ENCODE results near the gene CARMIL1. TPM values are rescaled to one million over a fixed set of nuclear protein-coding genes. Genes with fewer than 3 reads are reported as not detected.

CARMIL1 gene
- total and polyA plus RNA-seq, 7 experiments from 2014 or later, result 2.2 to 12.8 (median 9.3) TPM

- no peak for ATAC-seq
- H3K4me1 Mint-ChIP-seq, result no peaks in the 10 kb centered on the region
- ChIA-PET CTCF (no interaction called here), POLR2A (no interaction called here)
- H3K4me3 Mint-ChIP-seq, result no peak overlapping the region
- no peaks in the 10 kb centered on the region for H3K27me3 ChIP-seq (ENCODE audit: control insufficient read depth in 2 of 2, insufficient read depth in 2 of 2, low read length in 2 of 2)
- no peaks in the 10 kb centered on the region for H3K9me3 ChIP-seq (ENCODE audit: control insufficient read depth in 2 of 3, low read length in 3 of 3)
- intact Hi-C loops (cut with micrococcal nuclease), result no loop called here
- no peak for DNase-seq
- peaks cover 0 to 57% (median 31%) of the 10 kb centered on the region in 5 donors for H3K36me3 Mint-ChIP-seq
- H3K27ac Mint-ChIP-seq, result no peak overlapping the region
- no peak overlapping the region for H3K27ac ChIP-seq (ENCODE audit: low read depth, low read length)
- H3K4me1 ChIP-seq (ENCODE audit: control insufficient read depth in 2 of 2, insufficient read depth in 2 of 2, low read length in 2 of 2), result no peaks in the 10 kb centered on the region
- peaks cover 0 to 14% (median 0%) of the 10 kb centered on the region in 3 experiments for H3K36me3 ChIP-seq (ENCODE audit: control insufficient read depth in 2 of 3, insufficient read depth in 3 of 3, low read length in 3 of 3)
- H3K27me3 Mint-ChIP-seq, result no peaks in the 10 kb centered on the region
- H3K9me3 Mint-ChIP-seq, result no peaks in the 10 kb centered on the region
- no peak overlapping the region for H3K4me3 ChIP-seq (ENCODE audit: low read length)
These were observed 262.1 kb downstream of the CARMIL1 start for GRCh38 chr6:25541228-25541627.

GRCh38 chr6:25542984-25543910, 264.1 kb downstream of the CARMIL1 start:
- no peak for ATAC-seq
- no peaks in the 10 kb centered on the region for H3K9me3 Mint-ChIP-seq
- H3K9me3 ChIP-seq (ENCODE audit: control insufficient read depth in 2 of 3, low read length in 3 of 3), result no peaks in the 10 kb centered on the region
- intact Hi-C loops (cut with micrococcal nuclease), result no loop called here
- H3K4me3 ChIP-seq (ENCODE audit: low read length), result no peak overlapping the region
- H3K27me3 ChIP-seq (ENCODE audit: control insufficient read depth in 2 of 2, insufficient read depth in 2 of 2, low read length in 2 of 2), result no peaks in the 10 kb centered on the region
- H3K36me3 ChIP-seq (ENCODE audit: control insufficient read depth in 2 of 3, insufficient read depth in 3 of 3, low read length in 3 of 3), result peaks cover 0 to 13% (median 0%) of the 10 kb centered on the region in 3 experiments
- peaks cover 0 to 42% (median 23%) of the 10 kb centered on the region in 5 donors for H3K36me3 Mint-ChIP-seq
- ChIA-PET POLR2A (no interaction called here), CTCF (interaction anchor here (0.8 to 1.0 kb wide), 2 partner anchors 12 to 53 kb away, joined by 4 read pairs; no protein-coding TSS in a partner anchor)
- no peak overlapping the region for H3K27ac Mint-ChIP-seq
- H3K27me3 Mint-ChIP-seq, result no peaks in the 10 kb centered on the region
- H3K4me1 Mint-ChIP-seq, result no peaks in the 10 kb centered on the region
- H3K27ac ChIP-seq (ENCODE audit: low read depth, low read length), result no peak overlapping the region
- no peak overlapping the region for H3K4me3 Mint-ChIP-seq
- no peaks in the 10 kb centered on the region for H3K4me1 ChIP-seq (ENCODE audit: control insufficient read depth in 2 of 2, insufficient read depth in 2 of 2, low read length in 2 of 2)
- DNase-seq, result no peak

- H3K9me3 ChIP-seq (ENCODE audit: control insufficient read depth in 2 of 3, low read length in 3 of 3), result no peaks in the 10 kb centered on the region
- no peak overlapping the region for H3K27ac ChIP-seq (ENCODE audit: low read depth, low read length)
- ATAC-seq (no peak), DNase-seq (no peak)
- CTCF ChIA-PET, result no interaction called here
- H3K36me3 ChIP-seq (ENCODE audit: control insufficient read depth in 2 of 3, insufficient read depth in 3 of 3, low read length in 3 of 3), result peaks cover 0 to 7% (median 0%) of the 10 kb centered on the region in 3 experiments
- H3K4me1 ChIP-seq (ENCODE audit: control insufficient read depth in 2 of 2, insufficient read depth in 2 of 2, low read length in 2 of 2), result no peaks in the 10 kb centered on the region
- Mint-ChIP-seq H3K27me3 (no peaks in the 10 kb centered on the region), H3K27ac (no peak overlapping the region), H3K4me3 (no peak overlapping the region), H3K9me3 (no peaks in the 10 kb centered on the region), H3K4me1 (no peaks in the 10 kb centered on the region), H3K36me3 (peaks cover 0 to 27% (median 15%) of the 10 kb centered on the region in 5 donors)
- intact Hi-C loops (cut with micrococcal nuclease), result no loop called here
- H3K4me3 ChIP-seq (ENCODE audit: low read length), result no peak overlapping the region
- POLR2A ChIA-PET, result no interaction called here
- no peaks in the 10 kb centered on the region for H3K27me3 ChIP-seq (ENCODE audit: control insufficient read depth in 2 of 2, insufficient read depth in 2 of 2, low read length in 2 of 2)
These were observed 265.7 kb downstream of the CARMIL1 start for GRCh38 chr6:25544833-25545232.

- ATAC-seq (no peak), DNase-seq (no peak)
- ChIA-PET POLR2A (no interaction called here), CTCF (interaction anchor here (0.6 kb wide), 1 partner anchor 9 kb away, joined by 3 read pairs; no protein-coding TSS in a partner anchor)
- intact Hi-C loops (cut with micrococcal nuclease), result no loop called here
- Mint-ChIP-seq H3K9me3 (no peaks in the 10 kb centered on the region), H3K27me3 (no peaks in the 10 kb centered on the region), H3K4me3 (no peak overlapping the region), H3K27ac (no peak overlapping the region), H3K4me1 (no peaks in the 10 kb centered on the region), H3K36me3 (peaks cover 0 to 7% (median 0%) of the 10 kb centered on the region in 5 donors)
- Histone ChIP-seq H3K27me3 (ENCODE audit: control insufficient read depth in 2 of 2, insufficient read depth in 2 of 2, low read length in 2 of 2) (no peaks in the 10 kb centered on the region), H3K9me3 (ENCODE audit: control insufficient read depth in 2 of 3, low read length in 3 of 3) (no peaks in the 10 kb centered on the region), H3K27ac (ENCODE audit: low read depth, low read length) (no peak overlapping the region), H3K4me3 (ENCODE audit: low read length) (no peak overlapping the region), H3K4me1 (ENCODE audit: control insufficient read depth in 2 of 2, insufficient read depth in 2 of 2, low read length in 2 of 2) (no peaks in the 10 kb centered on the region), H3K36me3 (ENCODE audit: control insufficient read depth in 2 of 3, insufficient read depth in 3 of 3, low read length in 3 of 3) (no peaks in the 10 kb centered on the region)
These were observed 268.6 kb downstream of the CARMIL1 start for GRCh38 chr6:25547797-25548196.

GRCh38 chr6:25548451-25548850, 269.3 kb downstream of the CARMIL1 start:
- Mint-ChIP-seq H3K27me3 (no peaks in the 10 kb centered on the region), H3K9me3 (no peaks in the 10 kb centered on the region), H3K4me1 (no peaks in the 10 kb centered on the region), H3K27ac (peak overlapping the region in 1 of 9 donors; percentile 46), H3K36me3 (peaks cover 0 to 7% (median 0%) of the 10 kb centered on the region in 5 donors), H3K4me3 (no peak overlapping the region)
- no peak overlapping the region for H3K27ac ChIP-seq (ENCODE audit: low read depth, low read length)
- DNase-seq (no peak), ATAC-seq (no peak)
- no peaks in the 10 kb centered on the region for H3K36me3 ChIP-seq (ENCODE audit: control insufficient read depth in 2 of 3, insufficient read depth in 3 of 3, low read length in 3 of 3)
- ChIA-PET POLR2A (no interaction called here), CTCF (no interaction called here)
- no peaks in the 10 kb centered on the region for H3K4me1 ChIP-seq (ENCODE audit: control insufficient read depth in 2 of 2, insufficient read depth in 2 of 2, low read length in 2 of 2)
- H3K27me3 ChIP-seq (ENCODE audit: control insufficient read depth in 2 of 2, insufficient read depth in 2 of 2, low read length in 2 of 2), result no peaks in the 10 kb centered on the region
- H3K4me3 ChIP-seq (ENCODE audit: low read length), result no peak overlapping the region
- H3K9me3 ChIP-seq (ENCODE audit: control insufficient read depth in 2 of 3, low read length in 3 of 3), result no peaks in the 10 kb centered on the region
- intact Hi-C loops (cut with micrococcal nuclease), result no loop called here

- DNase-seq (no peak), ATAC-seq (no peak)
- Histone ChIP-seq H3K4me3 (ENCODE audit: low read length) (no peak overlapping the region), H3K27me3 (ENCODE audit: control insufficient read depth in 2 of 2, insufficient read depth in 2 of 2, low read length in 2 of 2) (no peaks in the 10 kb centered on the region), H3K27ac (ENCODE audit: low read depth, low read length) (no peak overlapping the region), H3K9me3 (ENCODE audit: control insufficient read depth in 2 of 3, low read length in 3 of 3) (no peaks in the 10 kb centered on the region), H3K4me1 (ENCODE audit: control insufficient read depth in 2 of 2, insufficient read depth in 2 of 2, low read length in 2 of 2) (no peaks in the 10 kb centered on the region), H3K36me3 (ENCODE audit: control insufficient read depth in 2 of 3, insufficient read depth in 3 of 3, low read length in 3 of 3) (no peaks in the 10 kb centered on the region)
- H3K4me3 Mint-ChIP-seq, result no peak overlapping the region
- ChIA-PET CTCF (no interaction called here), POLR2A (no interaction called here)
- peak overlapping the region in 1 of 9 donors; percentile 24 for H3K27ac Mint-ChIP-seq
- intact Hi-C loops (cut with micrococcal nuclease), result no loop called here
- H3K27me3 Mint-ChIP-seq, result no peaks in the 10 kb centered on the region
- H3K9me3 Mint-ChIP-seq, result no peaks in the 10 kb centered on the region
- H3K4me1 Mint-ChIP-seq, result no peaks in the 10 kb centered on the region
- peaks cover 0 to 11% (median 0%) of the 10 kb centered on the region in 5 donors for H3K36me3 Mint-ChIP-seq
These were observed 271.5 kb downstream of the CARMIL1 start for GRCh38 chr6:25550631-25551030.

GRCh38 chr6:25553502-25553901, 274.3 kb downstream of the CARMIL1 start:
- Mint-ChIP-seq H3K4me3 (no peak overlapping the region), H3K36me3 (peaks cover 0 to 12% (median 4%) of the 10 kb centered on the region in 5 donors), H3K4me1 (peaks cover 0 to 6% (median 3%) of the 10 kb centered on the region in 7 donors), H3K27ac (no peak overlapping the region), H3K27me3 (peaks cover 0 to 3% (median 0%) of the 10 kb centered on the region in 5 donors), H3K9me3 (no peaks in the 10 kb centered on the region)
- no peak for ATAC-seq
- Histone ChIP-seq H3K9me3 (ENCODE audit: control insufficient read depth in 2 of 3, low read length in 3 of 3) (no peaks in the 10 kb centered on the region), H3K4me3 (ENCODE audit: low read length) (no peak overlapping the region), H3K27me3 (ENCODE audit: control insufficient read depth in 2 of 2, insufficient read depth in 2 of 2, low read length in 2 of 2) (no peaks in the 10 kb centered on the region), H3K4me1 (ENCODE audit: control insufficient read depth in 2 of 2, insufficient read depth in 2 of 2, low read length in 2 of 2) (no peaks in the 10 kb centered on the region), H3K36me3 (ENCODE audit: control insufficient read depth in 2 of 3, insufficient read depth in 3 of 3, low read length in 3 of 3) (no peaks in the 10 kb centered on the region), H3K27ac (ENCODE audit: low read depth, low read length) (no peak overlapping the region)
- CTCF ChIA-PET, result no interaction called here
- POLR2A ChIA-PET, result no interaction called here
- no peak for DNase-seq
- intact Hi-C loops (cut with micrococcal nuclease), result no loop called here

Data from naive thymus-derived CD4-positive, alpha-beta T cell (primary cell).